ENCODE results near the gene TBX21. TPM values are rescaled to one million over a fixed set of nuclear protein-coding genes. Genes with fewer than 3 reads are reported as not detected.

The TBX21 gene
- total and polyA plus RNA-seq, 2 of the 4 experiments (the other 2 are of a cell fraction): not detected

DNA sequence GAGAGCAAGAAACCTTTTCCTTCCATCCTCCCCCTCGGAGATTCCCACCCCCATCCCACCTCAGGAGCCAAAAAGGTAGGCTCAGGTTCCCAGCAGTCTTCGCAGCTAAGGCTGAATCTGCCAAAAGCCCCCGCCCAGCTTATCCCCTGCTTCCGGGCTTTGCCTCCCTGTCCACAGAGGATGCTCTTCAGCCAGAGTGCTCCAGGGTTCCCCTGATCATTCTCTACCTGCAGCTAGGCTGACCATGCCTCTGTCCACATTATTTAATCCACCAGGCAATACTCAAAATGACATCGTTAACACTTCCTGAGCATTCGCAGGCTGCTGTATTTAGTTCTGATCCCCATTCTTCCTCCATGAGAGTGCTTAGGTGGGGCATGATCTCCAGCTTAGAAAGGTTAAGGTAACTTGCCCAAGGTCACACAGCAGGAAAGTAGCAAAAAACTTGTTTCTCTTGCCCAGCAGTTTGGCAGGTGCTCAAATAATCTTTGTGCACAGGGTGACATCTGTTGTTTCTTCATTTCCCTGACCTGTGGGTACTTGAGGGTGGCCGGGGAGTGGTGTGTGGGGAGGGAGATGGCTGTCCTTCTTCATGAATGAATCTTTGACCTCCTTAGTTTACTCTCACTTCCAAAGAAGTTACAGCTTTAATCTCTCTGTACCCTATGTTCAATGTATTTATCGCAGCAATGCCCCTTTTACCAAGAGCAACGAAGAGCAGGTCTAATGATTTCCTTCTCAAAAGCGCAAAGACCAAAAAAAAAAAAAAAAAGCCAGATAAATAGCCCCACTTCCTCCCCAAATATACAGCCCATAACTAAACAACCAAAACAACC is 39.9 kb upstream of the TBX21 start:
- Histone ChIP-seq H2BK20ac (ENCODE audit: low read depth, low read length) (no peak overlapping the region), H4K8ac (ENCODE audit: low read depth in 2 of 2, low read length in 2 of 2) (no peak overlapping the region; a peak in 1 of 4 replicates), H3K79me1 (ENCODE audit: low read depth in 1 of 2, low read length in 2 of 2) (peaks cover 5 to 10% of the 10 kb centered on the region in 2 experiments; a peak in 2 of 4 replicates), H4K20me1 (ENCODE audit: insufficient read depth, low read length) (peaks cover 10% of the 10 kb centered on the region; the same call in 1 of the 2 replicates), H3K18ac (ENCODE audit: low read depth, low read length) (no peak overlapping the region), H2BK5ac (ENCODE audit: low read depth, low read length, poor library complexity, severe bottlenecking) (no peak overlapping the region), H2AFZ (replicated peaks; ENCODE audit: low read length, poor library complexity) (peak overlapping the region; percentile 85), H2BK15ac (ENCODE audit: low read depth, low read length) (no peak overlapping the region), H3K14ac (replicated peaks; ENCODE audit: low read depth, low read length) (peak overlapping the region; percentile 37; the same call in 1 of the 2 replicates), H2AK9ac (replicated peaks; ENCODE audit: low read depth, low read length, poor library complexity) (peak overlapping the region; percentile 87), H3K56ac (ENCODE audit: extremely low read depth, insufficient read depth, low read length) (no peak overlapping the region), H4K5ac (ENCODE audit: low read depth, low read length) (no peak overlapping the region), H3K36me3 (ENCODE audit: control insufficient read depth, insufficient read depth, low read length) (peaks cover 9% of the 10 kb centered on the region; the same call in 1 of the 2 replicates), H4K91ac (ENCODE audit: insufficient read depth, low read depth, low read length) (peak overlapping the region; percentile 39; the same call in 1 of the 2 replicates), H3K27ac (ENCODE audit: insufficient read depth, low read length) (no peak overlapping the region; the same call in 1 of the 2 replicates), H2AK5ac (ENCODE audit: low read depth, low read length) (peak overlapping the region; percentile 80), H3K23ac (ENCODE audit: low read depth, low read length) (peak overlapping the region; percentile 76; the same call in 1 of the 2 replicates), H3K4ac (ENCODE audit: low read depth, low read length) (peak overlapping the region; percentile 59), H3K4me1 (ENCODE audit: control insufficient read depth, insufficient read depth, low read length) (peaks cover 11% of the 10 kb centered on the region), H3K27me3 (ENCODE audit: control insufficient read depth, insufficient read depth, low read length) (no peaks in the 10 kb centered on the region; the same call in 1 of the 2 replicates), H3K9ac (ENCODE audit: low read depth, low read length) (0 out of 2 replicates have a peak overlapping the region, but pooled peaks have one; percentile 24), H3K9me1 (ENCODE audit: insufficient read depth, low read length) (0 out of 2 replicates have a peak, but pooled peaks cover 3% of the 10 kb centered on the region), H2BK120ac (ENCODE audit: low read depth, low read length) (no peak overlapping the region), H3K4me3 (ENCODE audit: insufficient read depth, low read depth, low read length) (peak overlapping the region; percentile 85), H3K4me2 (ENCODE audit: low read depth, low read length) (peak overlapping the region; percentile 70), H3K9me3 (ENCODE audit: control insufficient read depth, insufficient read depth, low read length) (no peaks in the 10 kb centered on the region)
- TF ChIP-seq MXI1 (IDR thresholded peaks at IDR 0.05; ENCODE audit: borderline replicate concordance, low read depth, low read length): no peak
- TF ChIP-seq MAZ (IDR thresholded peaks at IDR 0.05; ENCODE audit: borderline replicate concordance, low read depth, low read length): no peak
- TF ChIP-seq SMC3 (IDR thresholded peaks at IDR 0.05; ENCODE audit: low read depth, low read length): no peak
- TF ChIP-seq BHLHE40 (IDR thresholded peaks at IDR 0.05; ENCODE audit: low read depth, low read length): no peak
- no peak for TF ChIP-seq NFE2L2 (IDR thresholded peaks at IDR 0.05; ENCODE audit: low read depth, low read length)
- TF ChIP-seq FOS (IDR thresholded peaks at IDR 0.05; ENCODE audit: low read depth, low read length): no peak
- in situ Hi-C loops (cut with MboI; ENCODE audit: low sequenced_read_pairs): no loop called here
- no peak for ATAC-seq (ENCODE audit: low read depth)
- POLR2A ChIA-PET (ENCODE audit: unreplicated experiment): no interaction called here
- intact Hi-C loops (cut with micrococcal nuclease): no loop called here
- no peak for DNase-seq
- no TSS peak for BruUV-seq (replicated peaks)
- WGBS, 2 experiments (ENCODE audit: extremely low coverage in 2 of 2, insufficient read length in 1 of 2): 30% methylated on average over 4 of the region's 10 CpGs; no CpG with 5 or more reads in 1 of the 2 experiments
- CTCF ChIA-PET: no interaction called here
- dilution Hi-C loops (cut with HindIII; ENCODE audit: low sequenced_read_pairs, unreplicated experiment): no loop called here

Measured in IMR-90 (cell line).